Loucy (cell line): ENCODE measurements around the gene CIDEA.

Experiments used
- CTCF ChIP-seq: fragments of 200-600 bp; sonication (generic); conservative IDR thresholded peaks from 2 replicates; pipeline ENCODE4 v1.5.1; 2014; ENCODE audit warnings: mild to moderate bottlenecking, antibody characterized with exemption, low read length
- EZH2phosphoT487 ChIP-seq: fragments of 200-600 bp; IDR thresholded peaks from 2 replicates; pipeline ENCODE4 v1.6.1; 2018; ENCODE audit warnings: antibody characterized with exemption, mild to moderate bottlenecking, moderate library complexity, borderline replicate concordance

- TF ChIP-seq CTCF = no peak
- no peak for TF ChIP-seq EZH2phosphoT487
Observed at GRCh38 chr18:12318857-12319256, 64.7 kb downstream of the CIDEA start.
